ENCODE measurements around the gene ACSF2.
"Not testable (repeated sequence)": the region's sequence is repeated elsewhere in the genome, so short reads cannot be mapped to it uniquely, and the experiment has no call there.

Gene ACSF2

DNA sequence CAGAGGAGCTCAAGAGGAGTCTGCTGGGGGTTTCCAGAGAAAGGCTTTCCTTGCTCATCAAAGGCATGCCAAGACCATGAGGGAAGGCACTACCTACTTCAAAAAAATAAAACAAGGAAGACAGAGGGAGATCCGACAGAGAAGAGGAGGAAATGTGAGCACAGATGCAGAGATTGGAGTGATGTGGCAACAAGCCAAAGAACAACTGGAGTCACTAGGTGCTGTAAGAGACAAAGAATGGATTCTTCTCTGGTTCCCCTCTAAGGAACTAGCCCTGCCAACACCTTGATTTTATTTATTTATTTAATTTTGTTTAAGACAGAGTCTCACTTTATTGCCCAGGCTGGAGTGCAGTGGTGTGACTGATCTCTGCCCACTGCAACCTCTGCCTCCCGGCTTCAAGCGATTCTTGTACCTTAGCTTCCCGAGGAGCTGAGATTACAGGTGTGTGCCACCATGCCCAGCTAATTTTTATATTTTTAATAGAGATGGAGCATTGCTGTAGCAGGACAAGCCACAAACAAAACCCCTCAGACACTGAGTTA is 13.8 kb upstream of the ACSF2 start:
- DNase-seq (ENCODE audit: low read depth), result no peak

GRCh38 chr17:50414808-50415207 is 11.2 kb upstream of the ACSF2 start:
- no peak for DNase-seq (ENCODE audit: low read depth)

DNA sequence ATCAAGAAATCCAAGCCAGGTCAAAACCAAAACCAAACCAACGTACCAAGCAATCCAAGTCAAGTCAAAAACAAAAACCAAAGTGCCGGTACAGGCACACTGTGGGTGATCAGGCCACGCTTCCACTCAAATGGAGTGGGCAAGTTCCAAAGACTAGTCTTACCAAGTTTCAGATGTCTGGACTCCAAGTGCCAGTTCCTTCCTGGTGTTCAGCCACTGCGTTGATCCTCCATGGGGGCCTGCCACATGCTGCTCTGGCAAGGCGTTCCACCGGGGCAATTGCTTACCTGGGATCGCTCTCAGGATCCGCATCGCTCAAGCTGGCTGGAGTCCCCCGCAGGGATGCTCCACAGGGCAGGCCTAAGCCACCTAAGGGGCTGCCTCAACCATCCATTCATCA is 6.4 kb upstream of the ACSF2 start:
- DNase-seq (ENCODE audit: low read depth), result not testable (repeated sequence)

DNA sequence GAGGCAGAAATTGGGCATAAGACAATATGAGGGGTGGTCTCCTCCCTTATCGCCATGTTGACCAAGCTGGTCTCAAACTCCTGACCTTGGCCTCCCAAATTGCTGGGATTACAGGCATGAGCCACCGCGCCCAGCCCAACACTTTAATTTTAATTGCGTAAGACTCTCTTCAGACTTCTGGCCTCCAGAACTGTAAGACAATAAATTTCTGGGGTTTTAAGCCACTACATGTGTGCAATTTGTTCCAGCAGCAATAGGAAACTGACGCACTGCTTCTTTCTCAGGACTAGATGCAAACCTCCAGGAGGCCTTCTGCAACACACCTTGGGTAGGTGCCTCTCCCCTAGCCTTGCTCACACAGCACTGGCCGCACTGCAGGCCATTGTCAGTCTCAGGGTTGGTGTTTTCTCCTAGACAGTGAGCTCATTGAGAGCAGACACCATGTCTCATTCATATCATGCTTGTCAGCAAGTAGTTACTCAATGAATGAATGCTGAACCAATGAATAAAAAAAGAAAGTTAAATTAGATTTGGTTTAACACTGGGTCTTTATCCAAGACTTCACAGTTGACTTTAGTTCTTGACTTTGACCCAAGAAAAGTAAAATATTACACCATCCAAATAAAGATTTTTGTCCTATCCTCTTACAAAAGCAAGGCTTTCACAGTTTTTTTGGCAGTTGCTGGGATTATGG is 5.5 kb upstream of the ACSF2 start:
- no peak for DNase-seq (ENCODE audit: low read depth)

- DNase-seq (ENCODE audit: low read depth), result no peak
Measured at GRCh38 chr17:50421308-50422051, 4.5 kb upstream of the ACSF2 start.

- no peak for DNase-seq (ENCODE audit: low read depth)
Measured at GRCh38 chr17:50422738-50423137, 3.3 kb upstream of the ACSF2 start.

- DNase-seq (ENCODE audit: low read depth), result no peak
Measured at GRCh38 chr17:50423553-50424159, 2.4 kb upstream of the ACSF2 start.

DNA sequence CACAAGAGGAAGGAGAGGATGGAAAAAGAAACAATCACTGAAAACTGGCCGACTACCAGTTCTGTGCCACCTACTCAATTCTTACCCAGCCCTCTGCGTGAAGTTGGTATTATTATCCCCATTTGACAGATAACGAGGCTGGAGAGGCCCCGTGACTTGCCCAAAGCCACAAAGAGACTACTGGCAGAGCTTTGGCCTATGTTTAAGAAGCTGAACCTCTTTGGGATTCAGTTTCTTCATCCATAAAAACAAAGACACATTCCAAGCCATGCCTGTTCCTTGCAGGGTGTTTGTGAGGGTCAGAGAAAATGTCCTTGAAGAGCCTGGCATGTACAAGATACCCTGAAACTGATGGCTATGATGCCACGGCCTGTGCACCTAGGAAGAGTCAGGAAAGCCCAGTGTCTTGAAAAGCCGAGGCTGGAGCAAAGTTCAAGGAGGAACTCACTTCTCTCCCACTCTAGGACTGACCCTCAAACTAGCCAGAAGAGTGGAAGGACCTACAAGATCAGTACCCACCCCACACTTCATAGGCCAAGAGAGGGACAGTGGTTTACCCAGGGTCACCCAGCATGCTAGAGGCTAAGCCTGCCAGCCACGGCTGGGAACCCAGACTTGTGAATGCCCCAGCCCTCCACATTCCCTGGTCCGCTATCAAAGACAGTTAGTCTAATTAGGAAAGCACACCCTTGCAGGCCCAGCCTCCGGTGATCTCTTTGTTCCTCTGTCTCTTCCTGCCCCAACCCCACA is 1.6 kb upstream of the ACSF2 start:
- DNase-seq (ENCODE audit: low read depth), result no peak

DNA sequence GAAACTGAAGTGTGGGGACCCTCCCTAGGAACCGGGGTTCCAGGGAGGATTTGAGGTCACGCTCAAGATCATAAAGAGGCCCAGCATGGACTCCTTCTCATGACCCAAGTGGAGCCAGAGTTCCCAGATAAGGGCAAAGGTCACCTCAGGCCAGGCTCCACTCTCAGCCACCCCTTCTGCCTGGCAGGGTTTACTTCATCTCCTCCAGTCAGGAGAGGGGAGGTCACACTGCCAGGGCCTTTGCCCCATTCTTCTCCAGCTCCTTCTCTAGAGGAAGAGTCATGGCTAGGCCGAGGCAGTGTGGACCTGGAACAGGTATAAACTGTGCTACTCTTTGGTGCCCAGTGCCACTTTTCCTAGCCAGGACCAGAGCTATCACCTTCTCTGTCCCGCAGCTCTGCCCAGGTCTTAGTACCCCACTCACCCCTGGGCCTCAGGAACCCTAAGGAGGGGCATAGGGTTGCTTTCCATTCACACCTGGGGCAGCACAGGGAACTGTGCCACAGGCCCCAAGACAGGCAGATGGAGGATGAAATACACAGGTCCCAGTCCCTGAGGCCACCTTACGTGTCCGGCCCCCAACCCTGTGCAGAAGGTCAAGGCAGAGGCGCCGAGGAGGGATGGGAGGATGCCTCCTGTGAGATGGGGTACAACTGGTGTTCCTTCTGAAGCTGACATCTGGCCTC is 879 bp upstream of the ACSF2 start:
- no peak for DNase-seq (ENCODE audit: low read depth)

DNA sequence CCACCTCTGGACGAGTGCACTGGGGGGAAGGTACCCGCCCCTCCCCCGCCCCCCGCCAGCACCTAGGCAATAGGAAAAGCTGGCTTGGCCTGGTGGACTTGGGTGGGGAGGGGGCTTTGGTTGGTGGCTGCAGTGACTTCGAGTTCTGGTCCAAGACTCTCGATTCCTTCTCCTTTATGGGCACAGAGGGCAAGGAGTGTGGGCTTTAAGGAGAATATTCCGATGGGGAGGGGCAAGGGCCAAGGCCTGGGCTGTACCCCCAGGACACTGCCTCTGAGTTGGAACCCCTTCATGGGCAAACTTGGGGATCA is 409 bp downstream of the ACSF2 start:
- DNase-seq (ENCODE audit: low read depth), result no peak

- no peak for DNase-seq (ENCODE audit: low read depth)
Measured at GRCh38 chr17:50426814-50427787, 1.1 kb downstream of the ACSF2 start.

DNA sequence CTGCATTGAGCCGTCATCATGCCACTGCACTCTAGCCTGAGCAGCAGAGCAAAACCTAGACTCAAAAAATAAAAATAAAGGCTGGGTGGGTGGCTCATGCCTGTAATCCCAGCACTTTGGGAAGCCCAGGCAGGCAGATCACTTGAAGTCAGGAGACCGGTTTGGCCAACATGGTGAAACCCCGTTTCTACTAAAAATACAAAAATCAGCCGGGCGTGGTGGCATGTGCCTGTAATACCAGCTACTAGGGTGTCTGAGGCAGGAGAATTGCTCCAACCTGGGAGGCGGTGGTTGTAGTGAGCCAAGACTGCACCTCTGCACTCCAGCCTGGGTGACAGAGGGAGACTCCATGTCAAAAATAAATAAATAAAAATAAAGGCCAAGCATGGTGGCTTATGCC is 2.1 kb downstream of the ACSF2 start:
- DNase-seq (ENCODE audit: low read depth), result not testable (repeated sequence)

- no peak for DNase-seq (ENCODE audit: low read depth)
Measured at GRCh38 chr17:50428831-50429424, 2.9 kb downstream of the ACSF2 start.

GRCh38 chr17:50429793-50430192 is 3.8 kb downstream of the ACSF2 start:
- no peak for DNase-seq (ENCODE audit: low read depth)

DNA sequence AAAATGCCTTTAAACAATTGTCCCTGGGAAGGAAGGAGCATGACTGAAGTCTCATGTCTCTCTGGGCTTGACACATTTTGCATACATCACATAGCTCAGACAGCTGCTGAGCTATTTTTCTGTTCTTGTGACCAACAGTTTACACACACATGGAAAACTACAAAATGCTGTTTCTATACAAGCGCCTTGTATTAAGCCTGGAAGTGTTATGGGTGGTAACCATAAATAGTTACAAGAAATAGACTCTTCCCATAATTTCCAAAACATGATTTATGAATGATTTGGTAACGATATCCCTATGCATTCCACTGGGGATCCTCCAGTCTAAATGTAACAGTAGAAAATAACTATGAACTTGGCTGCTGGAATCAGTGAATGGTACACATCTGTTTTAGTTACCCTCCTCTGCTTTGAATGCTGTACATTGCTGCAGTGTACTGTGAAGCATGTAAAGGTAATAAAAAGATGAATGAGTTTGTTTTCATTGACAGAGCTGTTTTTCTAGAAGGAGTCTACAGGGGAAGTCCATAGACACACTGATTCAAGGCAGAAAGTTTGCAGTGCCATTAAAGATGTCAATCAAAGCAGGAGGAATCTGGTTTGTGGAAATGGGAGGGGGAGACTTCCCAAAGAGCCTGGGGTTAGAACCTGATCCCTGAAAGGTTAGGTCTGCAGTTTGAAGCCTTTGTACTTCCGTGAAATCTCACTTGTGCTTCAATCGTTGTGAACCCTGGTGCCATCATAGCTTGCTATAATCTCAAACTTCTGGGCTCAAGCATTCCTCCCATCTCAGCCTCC is 5.0 kb downstream of the ACSF2 start:
- no peak for DNase-seq (ENCODE audit: low read depth)

- no peak for DNase-seq (ENCODE audit: low read depth)
Measured at GRCh38 chr17:50432125-50432762, 6.2 kb downstream of the ACSF2 start.

- no peak for DNase-seq (ENCODE audit: low read depth)
Measured at GRCh38 chr17:50437409-50437808, 11.4 kb downstream of the ACSF2 start.

DNA sequence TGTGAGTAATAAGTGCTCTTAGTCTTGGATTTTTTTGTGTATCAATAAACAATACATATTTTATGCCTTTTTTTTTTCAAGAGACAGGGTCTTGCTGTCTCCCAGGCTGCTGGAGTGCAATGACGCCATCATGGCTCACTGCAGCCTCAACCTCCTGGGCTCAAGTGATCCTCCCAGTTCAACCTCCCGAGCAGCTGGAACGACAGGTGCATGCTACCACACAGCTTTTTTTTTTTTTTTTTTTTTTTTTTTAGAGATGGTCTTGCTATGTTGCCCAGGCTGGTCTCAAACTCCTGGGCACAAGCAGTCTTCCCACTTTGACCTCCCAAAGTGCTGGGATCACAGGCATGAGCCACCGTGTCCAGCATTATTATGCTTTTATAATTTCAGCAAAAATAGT is 13.0 kb downstream of the ACSF2 start:
- DNase-seq (ENCODE audit: low read depth), result no peak
